Stimulated activated CD4-positive, alpha-beta T cell treated with anti-CD3 and anti-CD28 coated beads, TNF-alpha, amount 100 ng/mL, for 24 hours (primary cell): Measurements from ENCODE around the gene SUPT3H.
"Not testable (repeated sequence)": the region's sequence is repeated elsewhere in the genome, so short reads cannot be mapped to it uniquely, and the experiment has no call there.

ENCODE experiments used
- DNase-seq, 3 experiments: peaks; one replicate each; pipeline ENCODE4 v3.0.0-alpha.2; 2020; ENCODE audit warnings: low read depth in 3 of 3

The SUPT3H gene

GRCh38 chr6:44900358-44900757, 477.4 kb downstream of the SUPT3H start:
- not testable (repeated sequence) for DNase-seq

GRCh38 chr6:44898296-44898930, 479.3 kb downstream of the SUPT3H start:
- no peak for DNase-seq

- DNase-seq, result no peak
Measured at GRCh38 chr6:44897316-44897715, 480.4 kb downstream of the SUPT3H start.

GRCh38 chr6:44896701-44897100, 481.0 kb downstream of the SUPT3H start:
- no peak for DNase-seq

- DNase-seq, result no peak
Measured at GRCh38 chr6:44892579-44892978, 485.2 kb downstream of the SUPT3H start.

- DNase-seq, result not testable (repeated sequence)
Measured at GRCh38 chr6:44879071-44879470, 498.7 kb downstream of the SUPT3H start.

- not testable (repeated sequence) for DNase-seq
Measured at GRCh38 chr6:44876638-44877037, 501.1 kb downstream of the SUPT3H start.

- no peak for DNase-seq
Measured at GRCh38 chr6:44869321-44869897, 508.3 kb downstream of the SUPT3H start.

- no peak for DNase-seq
Measured at GRCh38 chr6:44868910-44869309, 508.8 kb downstream of the SUPT3H start.

- no peak for DNase-seq
Measured at GRCh38 chr6:44868335-44868668, 509.4 kb downstream of the SUPT3H start.

GRCh38 chr6:44867571-44868334, 510.0 kb downstream of the SUPT3H start:
- DNase-seq, result no peak

- not testable (repeated sequence) for DNase-seq
Measured at GRCh38 chr6:44865184-44865583, 512.5 kb downstream of the SUPT3H start.

GRCh38 chr6:44859901-44860410, 517.8 kb downstream of the SUPT3H start:
- DNase-seq, result no peak

- no peak for DNase-seq
Measured at GRCh38 chr6:44858998-44859397, 518.7 kb downstream of the SUPT3H start.

- DNase-seq, result no peak
Measured at GRCh38 chr6:44856479-44856878, 521.3 kb downstream of the SUPT3H start.

- DNase-seq, result no peak
Measured at GRCh38 chr6:44855562-44856411, 521.9 kb downstream of the SUPT3H start.

GRCh38 chr6:44854712-44855443, 522.9 kb downstream of the SUPT3H start:
- no peak for DNase-seq

GRCh38 chr6:44851176-44851575, 526.6 kb downstream of the SUPT3H start:
- no peak for DNase-seq

GRCh38 chr6:44850312-44850711, 527.4 kb downstream of the SUPT3H start:
- no peak for DNase-seq

- DNase-seq, result no peak
Measured at GRCh38 chr6:44849806-44850205, 527.9 kb downstream of the SUPT3H start.

GRCh38 chr6:44843734-44844133, 534.0 kb downstream of the SUPT3H start:
- DNase-seq, result no peak
